Coronary artery (tissue), 2 donors: ENCODE data around the gene SEMA7A.

ENCODE experiments used
- DNase-seq: peaks from one replicate; pipeline ENCODE4 v3.0.0-alpha.2; 2017; ENCODE audit warnings: low spot score
- H3K27ac ChIP-seq, 2 donors: fragments of 200-600 bp; sonication (generic); one replicate each; pipeline ENCODE4 v1.5.1; 2016 to 2019
- H3K4me3 ChIP-seq: fragments of 200-600 bp; sonication (generic); 2 replicates; pipeline ENCODE4 v1.5.1; 2016; ENCODE audit warnings: mild to moderate bottlenecking, moderate library complexity
- TF ChIP-seq, protein P1 (sequence below): fragments of 200-600 bp; sonication (generic); IDR thresholded peaks from one replicate; pipeline ENCODE4 v1.5.1; 2019; ENCODE audit warnings: antibody characterized with exemption

Gene SEMA7A

DNA sequence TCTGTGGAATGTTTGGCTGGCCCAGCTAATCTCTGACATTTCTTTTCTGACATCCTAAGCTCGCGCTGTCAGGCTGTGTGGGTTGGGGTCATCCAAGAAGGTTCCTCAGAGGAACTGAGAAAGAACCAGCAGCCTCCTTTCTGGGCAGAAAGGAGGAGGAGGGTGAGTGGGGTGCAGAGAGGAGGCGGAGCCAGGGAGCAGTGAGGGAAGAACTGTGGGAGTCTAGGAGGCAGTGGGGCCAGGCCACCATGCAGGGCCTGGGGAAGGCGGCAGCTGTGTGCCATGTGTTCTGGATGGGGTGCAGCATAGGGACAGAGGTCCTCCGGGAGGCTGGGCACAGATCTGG lies 5.3 kb downstream of the SEMA7A start:
- no peak overlapping the region for H3K4me3 ChIP-seq
- peak overlapping the region in 1 of 2 donors; percentile 43 for H3K27ac ChIP-seq
- DNase-seq: no peak
- TF ChIP-seq, protein P1, sequence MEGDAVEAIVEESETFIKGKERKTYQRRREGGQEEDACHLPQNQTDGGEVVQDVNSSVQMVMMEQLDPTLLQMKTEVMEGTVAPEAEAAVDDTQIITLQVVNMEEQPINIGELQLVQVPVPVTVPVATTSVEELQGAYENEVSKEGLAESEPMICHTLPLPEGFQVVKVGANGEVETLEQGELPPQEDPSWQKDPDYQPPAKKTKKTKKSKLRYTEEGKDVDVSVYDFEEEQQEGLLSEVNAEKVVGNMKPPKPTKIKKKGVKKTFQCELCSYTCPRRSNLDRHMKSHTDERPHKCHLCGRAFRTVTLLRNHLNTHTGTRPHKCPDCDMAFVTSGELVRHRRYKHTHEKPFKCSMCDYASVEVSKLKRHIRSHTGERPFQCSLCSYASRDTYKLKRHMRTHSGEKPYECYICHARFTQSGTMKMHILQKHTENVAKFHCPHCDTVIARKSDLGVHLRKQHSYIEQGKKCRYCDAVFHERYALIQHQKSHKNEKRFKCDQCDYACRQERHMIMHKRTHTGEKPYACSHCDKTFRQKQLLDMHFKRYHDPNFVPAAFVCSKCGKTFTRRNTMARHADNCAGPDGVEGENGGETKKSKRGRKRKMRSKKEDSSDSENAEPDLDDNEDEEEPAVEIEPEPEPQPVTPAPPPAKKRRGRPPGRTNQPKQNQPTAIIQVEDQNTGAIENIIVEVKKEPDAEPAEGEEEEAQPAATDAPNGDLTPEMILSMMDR: no peak

DNA sequence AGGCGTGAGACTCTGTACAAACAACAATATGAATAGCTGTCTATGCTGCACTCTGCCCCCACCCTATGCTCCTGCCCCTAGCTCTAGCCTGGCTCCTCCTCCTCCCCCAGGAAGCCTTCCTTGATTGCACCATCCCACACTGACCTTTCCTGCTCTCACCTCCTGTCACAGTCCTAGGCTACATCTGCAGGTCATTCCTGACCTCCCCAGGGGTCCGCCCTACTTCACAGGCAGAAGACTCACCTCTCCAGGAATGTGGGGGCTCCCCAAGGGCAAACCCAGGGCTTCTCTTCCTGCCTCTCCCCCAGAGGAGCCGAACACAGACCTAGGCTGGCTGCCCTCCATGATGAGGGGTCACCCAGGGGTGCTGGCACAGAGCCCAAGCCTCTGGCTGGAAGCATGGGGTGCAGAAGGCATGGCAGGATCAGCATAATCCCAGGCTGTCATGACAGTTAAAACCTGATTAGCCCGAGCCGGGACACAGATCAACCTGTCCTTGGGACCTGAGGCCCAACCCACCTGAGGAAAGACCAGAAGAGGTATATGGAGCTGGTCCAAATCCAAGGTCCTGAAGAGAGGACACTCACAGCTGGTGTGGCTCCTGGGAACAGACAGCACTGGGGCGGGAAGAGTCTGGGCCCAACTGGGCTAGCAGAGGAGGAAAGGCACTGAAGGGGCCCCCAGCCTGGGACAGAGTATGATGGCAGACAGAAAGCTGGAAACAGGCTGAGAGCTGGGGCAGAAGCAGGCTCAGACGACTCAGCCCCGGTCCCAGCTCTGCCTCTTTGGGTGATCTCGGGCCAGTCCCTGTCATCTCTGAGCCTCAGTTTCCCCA lies 5.9 kb downstream of the SEMA7A start:
- no peak overlapping the region for H3K4me3 ChIP-seq
- TF ChIP-seq, protein P1: no peak
- H3K27ac ChIP-seq: no peak overlapping the region
- DNase-seq: no peak

DNA sequence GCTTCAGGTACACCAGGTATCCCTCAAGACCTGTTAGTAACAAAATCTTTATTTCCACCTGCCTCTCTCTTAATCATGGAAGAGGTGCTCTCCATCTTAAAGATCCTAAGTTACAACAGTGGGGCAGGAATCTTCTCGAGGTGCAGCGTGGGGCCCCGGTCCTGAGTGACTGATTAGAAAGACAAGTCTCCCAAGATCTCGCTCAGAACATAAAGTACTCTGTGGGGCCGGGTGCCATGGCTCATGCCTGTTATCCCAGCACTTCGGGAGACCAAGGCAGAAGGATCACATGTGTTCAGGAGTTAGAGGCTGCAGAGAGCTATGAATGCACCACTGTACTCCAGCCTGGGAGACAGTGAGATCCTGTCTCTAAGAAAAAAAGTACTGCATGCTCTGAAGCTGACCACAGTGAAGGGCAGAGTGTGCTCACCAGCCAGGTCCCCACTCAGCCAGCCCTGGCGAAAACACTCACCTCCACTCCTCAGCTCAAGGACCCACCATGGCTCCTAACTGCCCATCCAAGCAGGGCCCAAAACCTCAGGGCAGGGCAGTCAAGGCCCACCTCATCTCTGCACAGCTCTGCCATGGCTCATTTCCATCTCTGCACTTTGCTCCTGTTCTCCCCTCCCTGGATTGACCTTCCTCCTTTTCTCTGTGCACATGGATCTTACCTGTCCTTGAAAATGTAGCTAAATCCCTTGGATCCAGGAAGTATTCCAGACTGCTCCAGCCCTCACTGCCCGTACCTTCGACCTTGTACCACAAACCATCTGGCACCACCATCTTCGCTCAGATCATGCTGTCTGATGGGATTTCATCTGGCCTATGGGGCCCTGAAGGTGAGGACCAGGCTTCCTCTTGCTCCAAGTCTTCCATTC lies 7.1 kb downstream of the SEMA7A start:
- TF ChIP-seq, protein P1: no peak
- no peak overlapping the region for H3K27ac ChIP-seq
- DNase-seq: no peak
- H3K4me3 ChIP-seq: no peak overlapping the region

DNA sequence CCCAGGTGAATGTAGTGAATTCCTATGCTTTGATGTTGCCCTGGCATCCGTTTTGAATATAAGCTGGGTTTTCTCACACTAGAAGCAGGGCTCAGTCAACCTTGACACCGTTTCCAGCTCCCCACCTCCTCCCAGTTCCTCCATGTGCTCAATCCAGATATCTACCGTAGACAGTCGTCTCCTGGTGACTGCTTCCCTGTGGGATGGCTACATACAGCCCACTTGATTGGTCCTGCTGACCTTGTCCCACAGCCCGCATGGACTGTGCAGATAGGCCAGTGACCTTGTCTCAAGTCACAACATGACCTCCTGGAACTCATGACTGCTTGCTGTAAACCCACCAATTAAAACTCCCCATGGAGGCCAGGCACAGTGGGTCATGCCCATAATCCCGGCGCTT lies 8.1 kb downstream of the SEMA7A start:
- H3K27ac ChIP-seq: no peak overlapping the region
- no peak for DNase-seq
- no peak overlapping the region for H3K4me3 ChIP-seq
- TF ChIP-seq, protein P1: no peak

DNA sequence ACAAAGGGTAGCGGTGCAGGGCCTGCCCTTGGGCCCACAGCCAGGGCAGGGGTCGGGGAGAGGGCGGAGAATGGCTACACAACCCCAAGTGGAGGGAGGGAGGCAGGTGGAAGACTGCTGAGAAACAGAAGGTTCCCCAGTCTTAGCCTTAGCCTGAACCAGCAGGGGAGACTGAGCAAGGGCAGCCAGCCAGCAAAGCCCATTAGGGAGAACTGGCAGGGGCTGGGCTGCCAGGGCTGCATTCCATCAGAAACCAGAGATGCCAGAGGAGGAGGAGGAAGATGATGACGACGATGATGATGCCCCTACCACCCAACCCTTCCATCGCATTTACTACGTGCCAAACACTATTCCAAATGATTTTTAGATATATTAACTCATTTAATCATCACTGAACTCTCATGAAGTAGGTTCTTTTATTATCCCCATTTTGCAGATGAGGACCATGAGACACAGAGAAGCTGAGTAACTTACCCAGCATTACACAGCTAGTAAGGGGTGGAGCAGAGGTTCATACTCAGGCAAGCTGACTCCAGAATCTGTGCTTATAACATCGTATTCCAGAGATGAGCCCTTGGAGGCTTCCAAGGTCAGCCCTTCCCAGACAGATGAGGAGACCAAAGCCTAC lies 8.7 kb downstream of the SEMA7A start:
- TF ChIP-seq, protein P1: no peak
- Histone ChIP-seq H3K4me3 (no peak overlapping the region), H3K27ac (no peak overlapping the region)
- DNase-seq: no peak

DNA sequence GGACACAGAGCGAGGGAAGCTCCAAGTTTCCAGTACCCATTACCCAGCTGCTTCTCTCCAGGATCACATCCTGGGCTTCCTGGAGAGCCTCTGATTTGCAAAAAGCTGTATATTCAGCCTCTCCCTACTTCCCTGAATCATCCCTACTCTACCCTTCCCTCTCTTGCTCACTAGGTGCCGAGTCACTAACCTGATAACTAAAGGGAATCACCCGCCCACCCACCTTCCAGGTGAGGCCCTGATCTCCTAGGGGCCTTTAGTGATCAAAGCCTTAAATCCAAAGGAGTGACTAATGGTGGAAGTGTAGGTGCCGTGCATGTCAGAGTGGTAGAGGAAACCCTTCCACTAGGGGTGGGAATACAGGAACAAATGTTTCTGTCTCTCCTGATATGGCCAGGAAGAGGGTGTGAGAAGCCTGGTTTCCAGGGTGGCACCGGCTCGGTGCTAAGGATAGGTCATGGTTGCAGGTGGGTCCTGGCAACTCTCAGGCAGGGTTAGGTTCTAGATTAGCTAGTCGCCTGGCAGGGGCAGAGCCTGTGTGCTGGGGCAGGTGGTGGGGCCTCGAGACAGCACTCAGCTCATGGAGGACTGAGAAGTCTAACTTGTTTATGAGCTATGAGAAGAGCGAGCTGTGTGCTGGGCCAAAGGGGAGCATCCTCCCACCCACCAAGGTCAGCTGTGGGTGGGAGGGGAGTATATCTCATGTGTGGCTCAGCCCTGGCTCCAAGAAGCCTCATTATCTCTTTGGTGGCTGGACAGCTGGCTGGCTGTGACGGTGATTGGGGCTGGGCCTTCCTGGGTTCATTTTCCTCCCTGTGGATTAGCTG lies 10.1 kb downstream of the SEMA7A start:
- Histone ChIP-seq H3K4me3 (no peak overlapping the region), H3K27ac (peak overlapping the region in 1 of 2 donors; percentile 69)
- TF ChIP-seq, protein P1: no peak
- DNase-seq: no peak
